22Rv1 (cell line): ENCODE data around the gene IKZF1.

Source experiments
- ZFX ChIP-seq: fragments of 450-650 bp; IDR thresholded peaks from 2 replicates; pipeline ENCODE4 v1.6.1; 2017; ENCODE audit warnings: antibody characterized with exemption, borderline replicate concordance
- TF ChIP-seq, protein P1 (sequence below): fragments of 450-650 bp; IDR thresholded peaks from 2 replicates; pipeline ENCODE4 v1.5.1; 2017; ENCODE audit warnings: mild to moderate bottlenecking

- TF ChIP-seq, protein P1, sequence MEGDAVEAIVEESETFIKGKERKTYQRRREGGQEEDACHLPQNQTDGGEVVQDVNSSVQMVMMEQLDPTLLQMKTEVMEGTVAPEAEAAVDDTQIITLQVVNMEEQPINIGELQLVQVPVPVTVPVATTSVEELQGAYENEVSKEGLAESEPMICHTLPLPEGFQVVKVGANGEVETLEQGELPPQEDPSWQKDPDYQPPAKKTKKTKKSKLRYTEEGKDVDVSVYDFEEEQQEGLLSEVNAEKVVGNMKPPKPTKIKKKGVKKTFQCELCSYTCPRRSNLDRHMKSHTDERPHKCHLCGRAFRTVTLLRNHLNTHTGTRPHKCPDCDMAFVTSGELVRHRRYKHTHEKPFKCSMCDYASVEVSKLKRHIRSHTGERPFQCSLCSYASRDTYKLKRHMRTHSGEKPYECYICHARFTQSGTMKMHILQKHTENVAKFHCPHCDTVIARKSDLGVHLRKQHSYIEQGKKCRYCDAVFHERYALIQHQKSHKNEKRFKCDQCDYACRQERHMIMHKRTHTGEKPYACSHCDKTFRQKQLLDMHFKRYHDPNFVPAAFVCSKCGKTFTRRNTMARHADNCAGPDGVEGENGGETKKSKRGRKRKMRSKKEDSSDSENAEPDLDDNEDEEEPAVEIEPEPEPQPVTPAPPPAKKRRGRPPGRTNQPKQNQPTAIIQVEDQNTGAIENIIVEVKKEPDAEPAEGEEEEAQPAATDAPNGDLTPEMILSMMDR: no peak
- no peak for TF ChIP-seq ZFX
These were observed 10.5 kb downstream of the IKZF1 start for GRCh38 chr7:50314836-50315592.
